ENCODE results near the gene UST. TPM values are rescaled to one million over a fixed set of nuclear protein-coding genes. Genes with fewer than 3 reads are reported as not detected.

The UST gene
- total RNA-seq, 1 experiment from 2014 or later = 6.1 TPM

GRCh38 chr6:149076355-149076734 lies 329.5 kb downstream of the UST start (continued):
- TF ChIP-seq CTCF (IDR thresholded peaks at IDR 0.05 in 2 of 3, conservative IDR thresholded peaks at IDR 0.05 in 1 of 3; ENCODE audit: borderline replicate concordance in 1 of 3, insufficient read depth in 1 of 3, low read depth in 2 of 3, low read length in 2 of 3) (no peak), TCF7L2 (IDR thresholded peaks at IDR 0.05; ENCODE audit: borderline replicate concordance, extremely low read depth, insufficient read depth, insufficient read length) (no peak), MAX (IDR thresholded peaks at IDR 0.05) (no peak), POLR2A (IDR thresholded peaks at IDR 0.05; ENCODE audit: borderline replicate concordance, extremely low read depth, insufficient read depth, insufficient read length) (no peak)

DNA sequence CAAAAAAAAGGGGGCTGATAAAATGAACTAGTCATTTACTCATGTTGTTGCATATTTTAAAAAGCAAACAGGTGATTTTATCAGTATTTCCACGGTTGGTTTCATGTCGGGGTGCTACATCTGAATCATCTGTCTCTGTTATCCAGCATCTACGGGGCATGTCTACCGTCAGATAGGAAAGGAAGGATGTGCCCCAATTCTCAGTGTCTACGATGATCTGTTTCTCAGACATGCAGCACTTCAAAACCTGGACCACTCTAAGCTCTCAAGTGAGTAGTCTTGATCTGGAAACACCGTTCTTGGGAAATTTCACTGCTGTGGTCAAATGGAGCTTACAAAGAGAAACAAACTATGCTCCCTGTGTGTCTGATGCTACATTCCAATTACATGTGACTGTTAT lies 330.4 kb downstream of the UST start:
- H3K79me2 ChIP-seq (ENCODE audit: insufficient read depth, low read length) = no peaks in the 10 kb centered on the region
- H3K27me3 ChIP-seq (ENCODE audit: insufficient read depth, low read length) = no peaks in the 10 kb centered on the region
- H2AFZ ChIP-seq (ENCODE audit: low read depth, low read length, poor library complexity, severe bottlenecking) = no peak overlapping the region
- H3K4me3 ChIP-seq (replicated peaks in 1 of 2; ENCODE audit: low read depth in 1 of 2, low read length in 2 of 2) = no peak overlapping the region
- intact Hi-C loops (cut with micrococcal nuclease) = no loop called here
- DNase-seq (ENCODE audit: low read depth, low spot score) = no peak
- ChIA-PET CTCF (interaction anchor here (0.7 to 1.0 kb wide), 2 partner anchors 344 to 352 kb away, joined by 3 read pairs; no protein-coding TSS in a partner anchor), RAD21 (ENCODE audit: low non-redundant PET in 1 of 2, low total read pairs in 2 of 2, uncharacterized antibody in 2 of 2, unreplicated experiment in 2 of 2) (no interaction called here), POLR2A (no interaction called here)
- ATAC-seq = no peak
- H3K9ac ChIP-seq (ENCODE audit: low read length) = no peak overlapping the region
- H3K9me2 ChIP-seq (ENCODE audit: insufficient read depth) = no peaks in the 10 kb centered on the region
- H3K9me3 ChIP-seq (ENCODE audit: control insufficient read depth in 1 of 2, insufficient read depth in 1 of 2, low read depth in 1 of 2, low read length in 2 of 2) = no peaks in the 10 kb centered on the region
- no peaks in the 10 kb centered on the region for H4K20me1 ChIP-seq (ENCODE audit: insufficient read depth)
- no peaks in the 10 kb centered on the region for H3K36me3 ChIP-seq (ENCODE audit: control insufficient read depth in 1 of 2, insufficient read depth in 2 of 2, low read length in 2 of 2)
- H3K27ac ChIP-seq (ENCODE audit: low read depth, low read length) = no peak overlapping the region
- no peaks in the 10 kb centered on the region for H3K4me1 ChIP-seq (ENCODE audit: control insufficient read depth in 1 of 2, insufficient read depth in 2 of 2, low read length in 2 of 2)
- no TSS peak for BruUV-seq (replicated peaks)
- TF ChIP-seq YY1 (IDR thresholded peaks at IDR 0.05; ENCODE audit: extremely low read depth, insufficient replicate concordance, low read depth, low read length) = no peak
- no peak for TF ChIP-seq TCF7L2 (IDR thresholded peaks at IDR 0.05; ENCODE audit: borderline replicate concordance, extremely low read depth, insufficient read depth, insufficient read length)
- no peak for TF ChIP-seq SIN3A (IDR thresholded peaks at IDR 0.05; ENCODE audit: low read depth)
- no peak for TF ChIP-seq POLR2A (IDR thresholded peaks at IDR 0.05; ENCODE audit: borderline replicate concordance, extremely low read depth, insufficient read depth, insufficient read length)
- no peak for TF ChIP-seq MAX (IDR thresholded peaks at IDR 0.05)
- TF ChIP-seq JUND (IDR thresholded peaks at IDR 0.05) = no peak
- no peak overlapping the region for H3K4me2 ChIP-seq (ENCODE audit: low read length)
